NB4 (cell line): ENCODE measurements around the gene IL17RE.

Experiments
- DNase-seq: peaks from one replicate; pipeline ENCODE4 v3.0.0; 2010; ENCODE audit warnings: low read depth
- H3K4me3 ChIP-seq: one replicate; pipeline ENCODE4 v1.5.1; 2011; ENCODE audit warnings: mild to moderate bottlenecking, low read depth, low read length, moderate library complexity
- MYC ChIP-seq: IDR thresholded peaks from 2 replicates; pipeline ENCODE4 v1.6.1; 2011; ENCODE audit warnings: low read depth, low read length
- POLR2A ChIP-seq: IDR thresholded peaks from 2 replicates; pipeline ENCODE4 v1.6.1; 2011; ENCODE audit warnings: mild to moderate bottlenecking; ENCODE audit not compliant: insufficient read length; ENCODE audit errors: extremely low read depth
- TF ChIP-seq, protein P1 (sequence below): IDR thresholded peaks from one replicate; pipeline ENCODE4 v1.5.1; 2012; ENCODE audit warnings: low read depth, low read length
- TF ChIP-seq, protein P2 (sequence below): IDR thresholded peaks from 2 replicates; pipeline ENCODE4 v1.6.1; 2011; ENCODE audit warnings: low read depth, low read length

The IL17RE gene

DNA sequence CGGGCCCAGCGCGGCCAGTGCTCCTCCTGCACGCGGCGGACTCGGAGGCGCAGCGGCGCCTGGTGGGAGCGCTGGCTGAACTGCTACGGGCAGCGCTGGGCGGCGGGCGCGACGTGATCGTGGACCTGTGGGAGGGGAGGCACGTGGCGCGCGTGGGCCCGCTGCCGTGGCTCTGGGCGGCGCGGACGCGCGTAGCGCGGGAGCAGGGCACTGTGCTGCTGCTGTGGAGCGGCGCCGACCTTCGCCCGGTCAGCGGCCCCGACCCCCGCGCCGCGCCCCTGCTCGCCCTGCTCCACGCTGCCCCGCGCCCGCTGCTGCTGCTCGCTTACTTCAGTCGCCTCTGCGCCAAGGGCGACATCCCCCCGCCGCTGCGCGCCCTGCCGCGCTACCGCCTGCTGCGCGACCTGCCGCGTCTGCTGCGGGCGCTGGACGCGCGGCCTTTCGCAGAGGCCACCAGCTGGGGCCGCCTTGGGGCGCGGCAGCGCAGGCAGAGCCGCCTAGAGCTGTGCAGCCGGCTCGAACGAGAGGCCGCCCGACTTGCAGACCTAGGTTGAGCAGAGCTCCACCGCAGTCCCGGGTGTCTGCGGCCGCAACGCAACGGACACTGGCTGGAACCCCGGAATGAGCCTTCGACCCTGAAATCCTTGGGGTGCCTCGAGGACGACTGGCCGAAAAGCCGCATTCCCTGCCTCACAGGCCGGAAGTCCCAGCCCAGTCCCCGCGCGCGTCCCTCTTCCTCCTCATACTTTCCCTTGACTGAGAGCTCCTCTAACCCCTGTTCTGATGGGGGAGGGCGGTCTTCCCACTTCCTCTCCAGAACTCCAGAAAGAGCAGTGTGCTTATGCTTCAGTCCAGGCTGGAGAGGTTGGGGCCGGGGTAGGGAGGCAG is 12.8 kb downstream of the IL17RE start:
- peak; percentile 78 for DNase-seq
- TF ChIP-seq MYC (peak; percentile 55), POLR2A (peak; percentile 57)
- TF ChIP-seq, protein P1, sequence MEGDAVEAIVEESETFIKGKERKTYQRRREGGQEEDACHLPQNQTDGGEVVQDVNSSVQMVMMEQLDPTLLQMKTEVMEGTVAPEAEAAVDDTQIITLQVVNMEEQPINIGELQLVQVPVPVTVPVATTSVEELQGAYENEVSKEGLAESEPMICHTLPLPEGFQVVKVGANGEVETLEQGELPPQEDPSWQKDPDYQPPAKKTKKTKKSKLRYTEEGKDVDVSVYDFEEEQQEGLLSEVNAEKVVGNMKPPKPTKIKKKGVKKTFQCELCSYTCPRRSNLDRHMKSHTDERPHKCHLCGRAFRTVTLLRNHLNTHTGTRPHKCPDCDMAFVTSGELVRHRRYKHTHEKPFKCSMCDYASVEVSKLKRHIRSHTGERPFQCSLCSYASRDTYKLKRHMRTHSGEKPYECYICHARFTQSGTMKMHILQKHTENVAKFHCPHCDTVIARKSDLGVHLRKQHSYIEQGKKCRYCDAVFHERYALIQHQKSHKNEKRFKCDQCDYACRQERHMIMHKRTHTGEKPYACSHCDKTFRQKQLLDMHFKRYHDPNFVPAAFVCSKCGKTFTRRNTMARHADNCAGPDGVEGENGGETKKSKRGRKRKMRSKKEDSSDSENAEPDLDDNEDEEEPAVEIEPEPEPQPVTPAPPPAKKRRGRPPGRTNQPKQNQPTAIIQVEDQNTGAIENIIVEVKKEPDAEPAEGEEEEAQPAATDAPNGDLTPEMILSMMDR = no peak
- TF ChIP-seq, protein P2, sequence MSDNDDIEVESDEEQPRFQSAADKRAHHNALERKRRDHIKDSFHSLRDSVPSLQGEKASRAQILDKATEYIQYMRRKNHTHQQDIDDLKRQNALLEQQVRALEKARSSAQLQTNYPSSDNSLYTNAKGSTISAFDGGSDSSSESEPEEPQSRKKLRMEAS = peak; percentile 73
- peak overlapping the region; percentile 65 for H3K4me3 ChIP-seq

DNA sequence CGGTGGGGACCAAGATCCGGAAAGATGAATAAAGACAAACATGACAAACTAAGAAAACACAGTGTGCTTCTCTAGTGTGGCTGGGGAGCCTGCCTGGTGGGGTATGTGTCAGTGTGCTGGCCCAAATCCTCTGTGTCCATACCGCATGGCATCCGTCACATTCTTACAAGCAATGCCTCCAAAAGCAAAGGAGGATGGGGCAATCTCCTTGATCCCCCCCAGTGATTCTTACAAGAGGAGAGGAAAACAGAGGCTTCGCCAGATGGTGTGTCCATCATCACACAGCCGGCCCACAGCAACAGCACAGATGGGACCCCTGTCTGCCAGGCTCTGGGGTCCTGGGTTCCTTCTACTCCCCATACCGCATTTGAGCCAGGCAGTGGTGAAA is 13.7 kb downstream of the IL17RE start:
- peak overlapping the region; percentile 65 for H3K4me3 ChIP-seq
- DNase-seq = no peak

DNA sequence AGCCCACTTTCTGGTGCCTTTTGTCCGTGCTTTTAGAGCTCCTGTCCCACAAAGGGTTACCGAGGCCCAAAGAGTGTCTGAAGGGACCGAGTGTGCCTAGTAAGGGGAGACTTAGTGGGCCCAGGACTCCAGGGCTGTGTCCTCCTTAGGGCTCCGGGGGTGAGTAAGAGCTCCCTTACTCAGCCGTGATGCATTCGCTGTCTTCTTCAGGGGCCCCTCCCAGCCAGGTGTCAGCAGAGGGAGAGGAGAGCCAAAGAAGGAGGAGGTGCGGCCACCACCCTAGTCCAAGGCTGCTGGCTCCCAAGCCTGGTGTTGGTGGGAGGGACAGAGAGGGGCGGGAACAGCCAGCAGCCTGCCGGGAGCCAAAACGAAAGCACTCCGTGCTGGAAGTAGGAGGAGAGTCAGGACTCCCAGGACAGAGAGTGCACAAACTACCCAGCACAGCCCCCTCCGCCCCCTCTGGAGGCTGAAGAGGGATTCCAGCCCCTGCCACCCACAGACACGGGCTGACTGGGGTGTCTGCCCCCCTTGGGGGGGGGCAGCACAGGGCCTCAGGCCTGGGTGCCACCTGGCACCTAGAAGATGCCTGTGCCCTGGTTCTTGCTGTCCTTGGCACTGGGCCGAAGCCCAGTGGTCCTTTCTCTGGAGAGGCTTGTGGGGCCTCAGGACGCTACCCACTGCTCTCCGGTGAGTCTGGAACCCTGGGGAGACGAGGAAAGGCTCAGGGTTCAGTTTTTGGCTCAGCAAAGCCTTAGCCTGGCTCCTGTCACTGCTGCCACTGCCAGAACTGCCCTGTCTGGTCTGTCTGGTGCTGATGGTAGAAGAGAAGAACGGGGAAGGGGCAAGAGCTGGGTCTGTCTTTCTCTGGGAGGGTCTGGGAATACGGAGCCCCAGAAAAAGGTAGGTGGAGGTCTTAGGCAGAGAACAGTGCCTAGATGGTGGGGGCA is 14.4 kb downstream of the IL17RE start, which contains the start of gene IL17RC:
IL17RC (plus strand) TSS at position 365 of the 947 bp plus-strand sequence; CDS start at position 583, 218 bp downstream.
- H3K4me3 ChIP-seq = peak within 1 kb of the TSS; percentile 65
- no peak for TF ChIP-seq MYC
- TF ChIP-seq, protein P1 = no peak
- TF ChIP-seq POLR2A = no peak
- TF ChIP-seq, protein P2 = no peak
- peak; percentile 59 for DNase-seq

More for the DNA sequence above, 13.7 kb downstream of the IL17RE start:
- TF ChIP-seq, protein P2 = no peak
- TF ChIP-seq MYC = no peak
- TF ChIP-seq, protein P1 = no peak
- no peak for TF ChIP-seq POLR2A

DNA sequence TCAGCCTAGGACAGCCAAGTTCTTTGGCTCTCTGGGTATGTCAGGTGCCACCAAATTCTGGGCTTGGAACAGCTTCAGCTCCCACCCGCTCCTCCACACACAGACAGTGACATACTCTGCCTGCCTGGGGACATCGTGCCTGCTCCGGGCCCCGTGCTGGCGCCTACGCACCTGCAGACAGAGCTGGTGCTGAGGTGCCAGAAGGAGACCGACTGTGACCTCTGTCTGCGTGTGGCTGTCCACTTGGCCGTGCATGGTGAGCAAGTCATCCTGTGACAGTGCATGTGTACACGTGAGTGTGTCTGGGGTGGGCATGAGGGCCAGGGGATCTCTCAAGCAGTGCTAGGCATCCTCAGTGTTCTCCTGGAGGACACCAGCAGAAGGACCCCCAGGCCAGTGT is 15.2 kb downstream of the IL17RE start:
- DNase-seq = no peak
- no peak for TF ChIP-seq POLR2A
- TF ChIP-seq, protein P2 = no peak
- TF ChIP-seq, protein P1 = no peak
- no peak for TF ChIP-seq MYC
- no peak overlapping the region for H3K4me3 ChIP-seq

DNA sequence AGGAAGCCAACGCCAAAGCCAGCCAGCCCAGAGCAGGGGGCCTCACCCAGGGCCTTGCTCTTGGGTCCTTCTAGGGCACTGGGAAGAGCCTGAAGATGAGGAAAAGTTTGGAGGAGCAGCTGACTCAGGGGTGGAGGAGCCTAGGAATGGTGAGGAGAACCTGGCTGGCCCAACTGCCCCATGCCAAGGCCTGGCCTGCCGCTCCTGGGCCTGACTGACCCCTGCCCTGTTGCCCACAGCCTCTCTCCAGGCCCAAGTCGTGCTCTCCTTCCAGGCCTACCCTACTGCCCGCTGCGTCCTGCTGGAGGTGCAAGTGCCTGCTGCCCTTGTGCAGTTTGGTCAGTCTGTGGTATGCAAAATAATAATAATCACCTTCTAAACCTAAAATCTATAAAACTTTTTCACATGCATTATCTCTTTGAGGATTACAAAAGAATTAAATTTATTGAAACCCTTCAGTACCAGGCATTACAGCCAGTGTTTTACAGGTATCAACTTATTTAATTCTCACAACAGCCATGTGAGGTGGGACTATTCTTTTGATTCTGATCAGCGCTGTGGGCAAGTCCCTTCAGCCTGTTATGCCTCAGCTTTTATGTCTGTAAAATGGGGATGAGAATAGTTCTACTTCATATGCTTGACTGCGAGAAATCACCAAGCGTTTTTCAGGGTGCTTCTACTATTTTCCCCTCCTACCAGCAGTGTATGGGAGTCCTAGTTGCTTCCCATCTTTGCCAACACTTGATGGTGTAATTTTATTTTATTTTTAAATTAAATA is 15.8 kb downstream of the IL17RE start:
- TF ChIP-seq MYC = no peak
- TF ChIP-seq, protein P1 = no peak
- TF ChIP-seq, protein P2 = no peak
- TF ChIP-seq POLR2A = no peak
- DNase-seq = no peak
- H3K4me3 ChIP-seq = no peak overlapping the region
